ENCODE measurements around the gene VENTX. TPM values are rescaled to one million over a fixed set of nuclear protein-coding genes. Genes with fewer than 3 reads are reported as not detected.

VENTX gene
- total RNA-seq, 1 experiment from 2014 or later: not detected

DNA sequence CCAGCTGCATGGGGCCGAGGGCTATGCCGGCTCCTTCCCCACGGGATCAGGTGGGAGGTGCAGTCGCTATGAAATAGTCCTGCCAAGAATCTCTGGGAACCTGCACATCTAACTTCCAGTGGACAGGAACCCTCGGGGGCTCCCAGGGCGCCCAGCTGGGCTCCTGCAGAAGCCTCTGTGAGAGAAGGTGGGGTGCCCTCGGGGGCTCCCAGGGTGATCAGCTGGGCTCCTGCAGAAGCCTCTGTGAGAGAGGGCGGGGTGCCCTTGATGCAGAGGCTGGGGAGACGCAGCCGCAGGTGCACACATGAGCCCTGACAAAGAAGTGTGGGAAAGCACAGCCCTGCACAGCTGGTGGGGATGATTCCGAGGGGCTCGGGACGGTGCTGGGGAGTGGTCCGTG lies 5.9 kb downstream of the VENTX start:
- no peaks in the 10 kb centered on the region for H3K4me1 ChIP-seq (ENCODE audit: control insufficient read depth, insufficient read depth, low read length)
- H3K36me3 ChIP-seq (ENCODE audit: control insufficient read depth, insufficient read depth, low read length): no peaks in the 10 kb centered on the region
- ChIA-PET POLR2A (no interaction called here), CTCF (no interaction called here)
- H3K9me3 ChIP-seq (ENCODE audit: control insufficient read depth, insufficient read depth, low read depth, low read length): no peaks in the 10 kb centered on the region
- no peak overlapping the region for H3K4me3 ChIP-seq (ENCODE audit: low read depth in 2 of 2, low read length in 2 of 2)
- no peak overlapping the region for H3K27ac ChIP-seq (ENCODE audit: low read length)
- no peak for TF ChIP-seq SIN3A (IDR thresholded peaks at IDR 0.05; ENCODE audit: borderline replicate concordance, insufficient read depth, low read depth, low read length)
- TF ChIP-seq, protein P1, sequence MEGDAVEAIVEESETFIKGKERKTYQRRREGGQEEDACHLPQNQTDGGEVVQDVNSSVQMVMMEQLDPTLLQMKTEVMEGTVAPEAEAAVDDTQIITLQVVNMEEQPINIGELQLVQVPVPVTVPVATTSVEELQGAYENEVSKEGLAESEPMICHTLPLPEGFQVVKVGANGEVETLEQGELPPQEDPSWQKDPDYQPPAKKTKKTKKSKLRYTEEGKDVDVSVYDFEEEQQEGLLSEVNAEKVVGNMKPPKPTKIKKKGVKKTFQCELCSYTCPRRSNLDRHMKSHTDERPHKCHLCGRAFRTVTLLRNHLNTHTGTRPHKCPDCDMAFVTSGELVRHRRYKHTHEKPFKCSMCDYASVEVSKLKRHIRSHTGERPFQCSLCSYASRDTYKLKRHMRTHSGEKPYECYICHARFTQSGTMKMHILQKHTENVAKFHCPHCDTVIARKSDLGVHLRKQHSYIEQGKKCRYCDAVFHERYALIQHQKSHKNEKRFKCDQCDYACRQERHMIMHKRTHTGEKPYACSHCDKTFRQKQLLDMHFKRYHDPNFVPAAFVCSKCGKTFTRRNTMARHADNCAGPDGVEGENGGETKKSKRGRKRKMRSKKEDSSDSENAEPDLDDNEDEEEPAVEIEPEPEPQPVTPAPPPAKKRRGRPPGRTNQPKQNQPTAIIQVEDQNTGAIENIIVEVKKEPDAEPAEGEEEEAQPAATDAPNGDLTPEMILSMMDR (IDR thresholded peaks at IDR 0.05): no peak
- no peak for TF ChIP-seq TCF7L2 (IDR thresholded peaks at IDR 0.05; ENCODE audit: low read depth, low read length)
- no peak for TF ChIP-seq POLR2AphosphoS5 (IDR thresholded peaks at IDR 0.05; ENCODE audit: low read depth, low read length)
- no peak for TF ChIP-seq REST (IDR thresholded peaks at IDR 0.05; ENCODE audit: insufficient read depth in 1 of 2, low read depth in 2 of 2, low read length in 1 of 2)
- no peaks in the 10 kb centered on the region for H3K27me3 ChIP-seq (ENCODE audit: control insufficient read depth, insufficient read depth, low read length)
- no TSS peak for BruUV-seq (replicated peaks)
- in situ Hi-C loops (cut with HindIII; ENCODE audit: low pct_unique_long_range_greater_than_20kb, low sequenced_read_pairs) (no loop called here), intact Hi-C loops (cut with micrococcal nuclease; ENCODE audit: unreplicated experiment) (loop anchor here (5.0 kb wide), 1 partner anchor 96 kb away; no protein-coding TSS in a partner anchor)
- no peak for ATAC-seq
- no peak for DNase-seq (ENCODE audit: low read depth, low spot score)

DNA sequence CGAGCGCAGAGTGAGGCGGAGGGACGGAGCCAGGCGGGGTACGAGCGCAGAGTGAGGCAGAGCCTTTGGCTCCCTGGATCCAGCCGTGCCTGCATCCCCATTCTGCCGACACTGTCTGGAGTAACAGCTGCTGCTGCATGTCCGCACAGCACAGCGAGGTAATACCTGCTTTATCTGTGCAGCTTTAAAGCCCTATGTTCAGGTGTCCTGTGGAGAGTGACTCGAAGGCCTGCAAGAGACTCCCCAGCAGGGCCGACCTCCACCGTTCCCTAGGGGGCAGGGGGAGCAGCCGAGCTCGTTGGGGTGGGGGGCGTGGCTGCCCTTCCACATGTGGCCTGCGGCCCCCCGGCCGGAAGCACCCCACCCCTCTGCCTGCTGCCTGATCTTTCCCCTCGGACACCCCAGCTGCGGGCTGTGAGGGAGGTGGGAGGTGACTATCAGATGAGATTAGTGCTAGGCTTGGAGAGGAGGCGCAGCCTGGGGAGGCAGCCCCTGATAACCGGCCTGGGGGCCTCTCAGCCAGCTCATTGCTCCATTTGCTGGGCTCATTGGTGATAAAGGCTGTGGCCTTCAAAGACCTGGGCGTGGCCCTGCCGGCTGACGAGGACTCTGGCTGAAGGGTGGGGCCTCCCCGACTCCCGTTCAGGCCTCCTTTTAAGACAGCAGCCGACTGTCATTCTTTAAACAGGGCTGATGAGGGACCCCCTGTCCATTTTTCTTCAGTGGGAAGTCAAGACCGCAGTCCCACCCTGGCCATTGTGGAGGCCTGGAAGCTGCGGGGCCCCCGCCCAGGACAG lies 8.0 kb downstream of the VENTX start:
- TF ChIP-seq POLR2AphosphoS5 (IDR thresholded peaks at IDR 0.05; ENCODE audit: low read depth, low read length) (no peak), TCF7L2 (IDR thresholded peaks at IDR 0.05; ENCODE audit: low read depth, low read length) (no peak), SIN3A (IDR thresholded peaks at IDR 0.05; ENCODE audit: borderline replicate concordance, insufficient read depth, low read depth, low read length) (no peak), REST (IDR thresholded peaks at IDR 0.05; ENCODE audit: insufficient read depth in 1 of 2, low read depth in 2 of 2, low read length in 1 of 2) (no peak)
- TF ChIP-seq, protein P1 (IDR thresholded peaks at IDR 0.05): no peak
- no peak for ATAC-seq
- Histone ChIP-seq H3K27ac (ENCODE audit: low read length) (no peak overlapping the region), H3K4me1 (ENCODE audit: control insufficient read depth, insufficient read depth, low read length) (no peaks in the 10 kb centered on the region), H3K36me3 (ENCODE audit: control insufficient read depth, insufficient read depth, low read length) (no peaks in the 10 kb centered on the region), H3K4me3 (ENCODE audit: low read depth in 2 of 2, low read length in 2 of 2) (no peak overlapping the region), H3K9me3 (ENCODE audit: control insufficient read depth, insufficient read depth, low read depth, low read length) (no peaks in the 10 kb centered on the region), H3K27me3 (ENCODE audit: control insufficient read depth, insufficient read depth, low read length) (no peaks in the 10 kb centered on the region)
- BruUV-seq (replicated peaks): no TSS peak
- intact Hi-C loops (cut with micrococcal nuclease; ENCODE audit: unreplicated experiment): no loop called here
- in situ Hi-C loops (cut with HindIII; ENCODE audit: low pct_unique_long_range_greater_than_20kb, low sequenced_read_pairs): no loop called here
- ChIA-PET POLR2A (no interaction called here), CTCF (no interaction called here)
- DNase-seq (ENCODE audit: low read depth, low spot score): no peak

Data from Panc1 (cell line).